Esophagus muscularis mucosa (tissue), 4 donors: ENCODE data around the gene COMMD8. TPM values are rescaled to one million over a fixed set of nuclear protein-coding genes. Genes with fewer than 3 reads are reported as not detected.

ENCODE experiments used
- DNase-seq: peaks from one replicate; pipeline ENCODE4 v3.0.0-alpha.2; 2017; ENCODE audit errors: extremely low spot score
- H3K27ac ChIP-seq, 4 donors: fragments of 200-600 bp; sonication (generic); replicated peaks in 1 of 4; 1 replicate in 3 of 4; 2 replicates in 1 of 4; pipeline ENCODE4 v1.5.1; 2016 to 2019; ENCODE audit warnings: mild to moderate bottlenecking in 1 of 4
- H3K27me3 ChIP-seq, 4 donors: fragments of 200-600 bp; sonication (generic); one replicate each; pipeline versions ENCODE4 v1.5.1 to v1.6.0; 2016 to 2019
- H3K36me3 ChIP-seq, 4 donors: fragments of 200-600 bp; sonication (generic); one replicate each; pipeline ENCODE4 v1.5.1; 2016 to 2019
- H3K4me1 ChIP-seq, 4 donors: fragments of 200-600 bp; sonication (generic); one replicate each; pipeline ENCODE4 v1.5.1; 2016 to 2019
- H3K4me3 ChIP-seq, 4 donors: fragments of 200-600 bp; sonication (generic); 1 replicate in 2 of 4; 2 replicates in 2 of 4; pipeline ENCODE4 v1.5.1; 2016 to 2019; ENCODE audit warnings: mild to moderate bottlenecking in 4 of 4, moderate library complexity in 1 of 4
- H3K9me3 ChIP-seq, 4 donors: fragments of 200-600 bp; sonication (generic); 1 replicate in 3 of 4; 2 replicates in 1 of 4; pipeline ENCODE4 v1.5.1; 2016 to 2019
- CTCF ChIP-seq, 3 experiments: fragments of 200-600 bp in 2 of 3; fragments of 450-650 bp in 1 of 3; sonication (generic) in 2 of 3; IDR thresholded peaks; one replicate each; pipeline ENCODE4 v1.5.1; 2017 to 2019; ENCODE audit warnings: antibody characterized with exemption in 3 of 3, mild to moderate bottlenecking in 2 of 3, moderate library complexity in 1 of 3
- EP300 ChIP-seq: sonication (generic); formaldehyde crosslinking; IDR thresholded peaks from one replicate; pipeline ENCODE4 v1.6.1; 2017; ENCODE audit warnings: antibody characterized with exemption
- POLR2A ChIP-seq: fragments of 450-650 bp; IDR thresholded peaks from one replicate; pipeline ENCODE4 v1.6.1; 2017; ENCODE audit warnings: antibody characterized with exemption, moderate library complexity, mild to moderate bottlenecking, low read depth
- POLR2AphosphoS5 ChIP-seq, 2 donors: sonication (generic); formaldehyde crosslinking; IDR thresholded peaks; one replicate each; pipeline ENCODE4 v1.6.1; 2017; ENCODE audit warnings: antibody characterized with exemption in 2 of 2
- WGBS: methylation state at CpG from one replicate; pipeline ENCODE4 v1.1.5; 2018; 5-methylcytosine and 5-hydroxymethylcytosine counted together
- intact Hi-C: fragments of 100-400 bp; cut with DNase I; formaldehyde crosslinking; loops from one replicate; pipeline ENCODE4 v1.15.1; 2023
- total RNA-seq, 4 donors: library from RNA; depleted of rRNA; stranded (reverse); fragments of >200 nt; gene quantifications; one replicate each; pipeline versions ENCODE4 v1.1.0 to v1.2.1, GENCODE V29; 2016

The COMMD8 gene
- total RNA-seq, 4 donors from 2014 or later = 10.3 to 19.9 (median 14.1) TPM

- Histone ChIP-seq H3K4me1 (peaks cover 5 to 28% (median 17%) of the 10 kb centered on the region in 4 donors), H3K27ac (no peak overlapping the region), H3K36me3 (peaks cover 0 to under 1% (median 0%) of the 10 kb centered on the region in 4 donors), H3K9me3 (no peaks in the 10 kb centered on the region), H3K27me3 (no peaks in the 10 kb centered on the region), H3K4me3 (no peak overlapping the region)
- WGBS = 82% methylated on average over 2 of the region's 2 CpGs
- intact Hi-C loops = loop anchor here (10.0 kb wide), 1 partner anchor 450 kb away; the partner anchor contains the start of gene NFXL1
- TF ChIP-seq POLR2AphosphoS5 (IDR thresholded peaks at IDR 0.05) (no peak), CTCF (IDR thresholded peaks at IDR 0.05) (no peak), POLR2A (no peak), EP300 (no peak)
- DNase-seq = no peak
These were observed 1.5 kb upstream of the COMMD8 start for GRCh38 chr4:47465004-47465403.

GRCh38 chr4:47462799-47463234 lies 685 bp downstream of the COMMD8 start:
- Histone ChIP-seq H3K4me3 (peak overlapping the region; percentile 82 to 91 (median 86)), H3K27ac (peak overlapping the region; percentile 84 to 87 (median 86)), H3K4me1 (peaks cover 5 to 28% (median 17%) of the 10 kb centered on the region in 4 donors), H3K9me3 (no peaks in the 10 kb centered on the region), H3K36me3 (peaks cover 0 to 11% (median 0%) of the 10 kb centered on the region in 4 donors), H3K27me3 (no peaks in the 10 kb centered on the region)
- TF ChIP-seq POLR2A (no peak), CTCF (IDR thresholded peaks at IDR 0.05) (no peak), POLR2AphosphoS5 (IDR thresholded peaks at IDR 0.05) (no peak), EP300 (no peak)
- WGBS = 12% methylated on average over 6 of the region's 6 CpGs
- DNase-seq = no peak
- intact Hi-C loops = loop anchor here (5.0 to 10.0 kb wide), 2 partner anchors 104 to 452 kb away; partner anchors contain the start of gene NFXL1

- Histone ChIP-seq H3K27me3 (no peaks in the 10 kb centered on the region), H3K4me3 (no peak overlapping the region), H3K4me1 (peaks cover 0 to 8% (median 4%) of the 10 kb centered on the region in 4 donors), H3K27ac (no peak overlapping the region), H3K9me3 (no peaks in the 10 kb centered on the region), H3K36me3 (peaks cover 0 to 58% (median 29%) of the 10 kb centered on the region in 4 donors)
- 70% methylated on average over 4 of the region's 4 CpGs for WGBS
- TF ChIP-seq POLR2AphosphoS5 (IDR thresholded peaks at IDR 0.05) (no peak), CTCF (IDR thresholded peaks at IDR 0.05) (no peak), POLR2A (no peak), EP300 (no peak)
- DNase-seq = no peak
- intact Hi-C loops = no loop called here
These were observed 11.8 kb downstream of the COMMD8 start for GRCh38 chr4:47451657-47452056.

- Histone ChIP-seq H3K27me3 (no peaks in the 10 kb centered on the region), H3K9me3 (no peaks in the 10 kb centered on the region), H3K4me1 (no peaks in the 10 kb centered on the region), H3K27ac (no peak overlapping the region), H3K4me3 (no peak overlapping the region), H3K36me3 (no peaks in the 10 kb centered on the region)
- no peak for DNase-seq
- intact Hi-C loops = no loop called here
- TF ChIP-seq CTCF (IDR thresholded peaks at IDR 0.05) (no peak), POLR2AphosphoS5 (IDR thresholded peaks at IDR 0.05) (no peak), POLR2A (no peak), EP300 (no peak)
- 90% methylated on average over 2 of the region's 2 CpGs for WGBS
These were observed 19.5 kb downstream of the COMMD8 start for GRCh38 chr4:47444031-47444430.

GRCh38 chr4:47442980-47443379 lies 20.5 kb downstream of the COMMD8 start:
- H3K36me3 ChIP-seq = no peaks in the 10 kb centered on the region
- no peak for TF ChIP-seq POLR2A
- TF ChIP-seq EP300 = no peak
- TF ChIP-seq POLR2AphosphoS5 (IDR thresholded peaks at IDR 0.05) = no peak
- TF ChIP-seq CTCF (IDR thresholded peaks at IDR 0.05) = no peak
- no peaks in the 10 kb centered on the region for H3K27me3 ChIP-seq
- no peaks in the 10 kb centered on the region for H3K9me3 ChIP-seq
- DNase-seq = no peak
- intact Hi-C loops = no loop called here
- WGBS = 73% methylated on average over 5 of the region's 5 CpGs
- H3K4me3 ChIP-seq = no peak overlapping the region
- H3K4me1 ChIP-seq = no peaks in the 10 kb centered on the region
- H3K27ac ChIP-seq = no peak overlapping the region
